NB4 (cell line): ENCODE data around the gene PRDX5.
A peak's percentile ranks its signal among the peaks of the same experiment; 100 is the strongest.
"Not testable (repeated sequence)": the region's sequence is repeated elsewhere in the genome, so short reads cannot be mapped to it uniquely, and the experiment has no call there.

ENCODE experiments used
- DNase-seq: peaks from one replicate; pipeline ENCODE4 v3.0.0; 2010; ENCODE audit warnings: low read depth
- H3K4me3 ChIP-seq: one replicate; pipeline ENCODE4 v1.5.1; 2011; ENCODE audit warnings: mild to moderate bottlenecking, low read depth, low read length, moderate library complexity
- CTCF ChIP-seq: IDR thresholded peaks from one replicate; pipeline ENCODE4 v1.5.1; 2012; ENCODE audit warnings: low read depth, low read length
- MAX ChIP-seq: IDR thresholded peaks from 2 replicates; pipeline ENCODE4 v1.6.1; 2011; ENCODE audit warnings: low read depth, low read length
- MYC ChIP-seq: IDR thresholded peaks from 2 replicates; pipeline ENCODE4 v1.6.1; 2011; ENCODE audit warnings: low read depth, low read length
- POLR2A ChIP-seq: IDR thresholded peaks from 2 replicates; pipeline ENCODE4 v1.6.1; 2011; ENCODE audit warnings: mild to moderate bottlenecking; ENCODE audit not compliant: insufficient read length; ENCODE audit errors: extremely low read depth

PRDX5 gene

GRCh38 chr11:64313491-64314145 lies 4.3 kb upstream of the PRDX5 start:
- no peak for TF ChIP-seq MYC
- TF ChIP-seq CTCF = no peak
- no peak for TF ChIP-seq POLR2A
- TF ChIP-seq MAX = no peak
- DNase-seq = no peak
- H3K4me3 ChIP-seq = no peak overlapping the region

GRCh38 chr11:64314146-64314804 lies 3.6 kb upstream of the PRDX5 start:
- TF ChIP-seq CTCF (peak; percentile 39), MAX (no peak)
- no peak overlapping the region for H3K4me3 ChIP-seq
- peak; percentile 45 for DNase-seq

GRCh38 chr11:64314805-64315561 lies 2.9 kb upstream of the PRDX5 start:
- TF ChIP-seq MAX (no peak), MYC (no peak), CTCF (no peak), POLR2A (no peak)
- no peak overlapping the region for H3K4me3 ChIP-seq
- no peak for DNase-seq

GRCh38 chr11:64315667-64316526 lies 2.0 kb upstream of the PRDX5 start:
- peak; percentile 26 for TF ChIP-seq POLR2A
- H3K4me3 ChIP-seq = peak overlapping the region; percentile 79
- DNase-seq = not testable (repeated sequence)

GRCh38 chr11:64316672-64317324 lies 1.1 kb upstream of the PRDX5 start:
- peak overlapping the region; percentile 79 for H3K4me3 ChIP-seq
- DNase-seq = peak; percentile 64
- TF ChIP-seq MAX = no peak
- TF ChIP-seq POLR2A = no peak
- TF ChIP-seq MYC = no peak
- no peak for TF ChIP-seq CTCF
